ENCODE measurements around the gene SPTSSB.

SPTSSB gene

GRCh38 chr3:161295325-161295724 lies 76.0 kb downstream of the SPTSSB start:
- no peak for TF ChIP-seq CTCF (IDR thresholded peaks at IDR 0.05; ENCODE audit: insufficient read depth, low read length, poor library complexity, severe bottlenecking)
- Histone ChIP-seq H3K36me3 (ENCODE audit: control insufficient read depth, insufficient read depth, low read length) (no peaks in the 10 kb centered on the region), H3K27me3 (replicated peaks; ENCODE audit: control insufficient read depth, insufficient read depth, low read length) (no peaks in the 10 kb centered on the region), H3K4me3 (replicated peaks; ENCODE audit: low read depth, low read length) (no peak overlapping the region)
- no peak for DNase-seq (ENCODE audit: extremely low read depth, insufficient read length)
